H9 (cell line): ENCODE measurements around the gene E2F4. TPM values are rescaled to one million over a fixed set of nuclear protein-coding genes. Genes with fewer than 3 reads are reported as not detected.

ENCODE experiments used
- DNase-seq: peaks from one replicate; pipeline ENCODE4 v3.0.0-alpha.2; 2017
- H2AFZ ChIP-seq: one replicate; pipeline ENCODE4 v1.6.1; 2013; ENCODE audit warnings: mild to moderate bottlenecking, low read length, control low read depth, moderate library complexity
- H2AK5ac ChIP-seq: 2 replicates; pipeline ENCODE4 v1.6.1; 2013; ENCODE audit warnings: low read length, control low read depth, mixed read lengths; ENCODE audit not compliant: insufficient read length
- H2BK120ac ChIP-seq: one replicate; pipeline ENCODE4 v1.6.1; 2013; ENCODE audit warnings: low read depth, mild to moderate bottlenecking, low read length, control low read depth, inconsistent platforms; ENCODE audit not compliant: poor library complexity, severe bottlenecking
- H2BK12ac ChIP-seq: 2 replicates; pipeline ENCODE4 v1.6.1; 2013; ENCODE audit warnings: low read length, control low read depth, mixed read lengths, low read depth; ENCODE audit not compliant: insufficient read length
- H2BK15ac ChIP-seq: 2 replicates; pipeline ENCODE4 v1.6.1; 2013; ENCODE audit warnings: low read depth, low read length, control low read depth
- H2BK20ac ChIP-seq: one replicate; pipeline ENCODE4 v1.6.1; 2013; ENCODE audit warnings: low read depth, mild to moderate bottlenecking, low read length, control low read depth, inconsistent platforms; ENCODE audit not compliant: poor library complexity, severe bottlenecking
- H2BK5ac ChIP-seq: 2 replicates; pipeline ENCODE4 v1.6.1; 2013; ENCODE audit warnings: low read length, control low read depth, mixed read lengths; ENCODE audit not compliant: insufficient read length
- H3K14ac ChIP-seq: 2 replicates; pipeline ENCODE4 v1.6.1; 2013; ENCODE audit warnings: low read length, control low read depth; ENCODE audit not compliant: insufficient read depth
- H3K18ac ChIP-seq: 2 replicates; pipeline ENCODE4 v1.6.1; 2013; ENCODE audit warnings: low read depth, mild to moderate bottlenecking, mixed read lengths, low read length, control low read depth; ENCODE audit not compliant: insufficient read length
- H3K23ac ChIP-seq: 2 replicates; pipeline ENCODE4 v1.6.1; 2013; ENCODE audit warnings: low read length, control low read depth, mixed read lengths, low read depth; ENCODE audit not compliant: insufficient read length
- H3K23me2 ChIP-seq: 2 replicates; pipeline ENCODE4 v1.6.1; 2013; ENCODE audit warnings: low read depth, mild to moderate bottlenecking, mixed read lengths, low read length, control low read depth; ENCODE audit not compliant: insufficient read length, poor library complexity, severe bottlenecking
- H3K27ac ChIP-seq: 2 replicates; pipeline ENCODE4 v1.5.1; 2013; ENCODE audit warnings: low read length, control low read depth, mixed read lengths, low read depth; ENCODE audit not compliant: insufficient read length
- H3K27me3 ChIP-seq: 2 replicates; pipeline ENCODE4 v1.6.1; 2013; ENCODE audit warnings: low read length, control low read depth, inconsistent platforms; ENCODE audit not compliant: insufficient read depth
- H3K4ac ChIP-seq: 2 replicates; pipeline ENCODE4 v1.6.1; 2013; ENCODE audit warnings: low read depth, mild to moderate bottlenecking, control low read depth, inconsistent platforms, low read length, moderate library complexity
- H3K4me1 ChIP-seq: 2 replicates; pipeline ENCODE4 v1.6.1; 2013; ENCODE audit warnings: low read length, control low read depth, inconsistent platforms; ENCODE audit not compliant: insufficient read depth
- H3K4me2 ChIP-seq: 2 replicates; pipeline ENCODE4 v1.6.1; 2013; ENCODE audit warnings: low read length, control low read depth, mixed read lengths; ENCODE audit not compliant: insufficient read length, insufficient read depth
- H3K56ac ChIP-seq: 2 replicates; pipeline ENCODE4 v1.6.1; 2013; ENCODE audit warnings: low read depth, mild to moderate bottlenecking, mixed read lengths, low read length, control low read depth; ENCODE audit not compliant: insufficient read length
- H3K79me1 ChIP-seq: 2 replicates; pipeline ENCODE4 v1.6.1; 2013; ENCODE audit warnings: low read depth, mild to moderate bottlenecking, moderate library complexity, low read length, control low read depth, inconsistent platforms; ENCODE audit not compliant: insufficient read depth, poor library complexity, severe bottlenecking
- H3K79me2 ChIP-seq: 2 replicates; pipeline ENCODE4 v1.6.1; 2013; ENCODE audit warnings: low read length, control low read depth, inconsistent platforms; ENCODE audit not compliant: insufficient read depth
- H3K9ac ChIP-seq: 2 replicates; pipeline ENCODE4 v1.6.1; 2013; ENCODE audit warnings: low read length, control low read depth, mixed read lengths; ENCODE audit not compliant: insufficient read length; ENCODE audit errors: extremely low read depth
- H3K9me3 ChIP-seq: one replicate; pipeline ENCODE4 v1.6.1; 2013; ENCODE audit warnings: low read depth, low read length, inconsistent platforms; ENCODE audit not compliant: control insufficient read depth
- H3T11ph ChIP-seq: one replicate; pipeline ENCODE4 v1.6.1; 2013; ENCODE audit warnings: mild to moderate bottlenecking, low read length, control low read depth, inconsistent platforms
- H4K20me1 ChIP-seq: one replicate; pipeline ENCODE4 v1.6.1; 2013; ENCODE audit not compliant: control insufficient read depth, insufficient read length, insufficient read depth
- H4K5ac ChIP-seq: 2 replicates; pipeline ENCODE4 v1.6.1; 2013; ENCODE audit warnings: low read depth, mild to moderate bottlenecking, mixed read lengths, low read length, control low read depth; ENCODE audit not compliant: insufficient read length
- H4K8ac ChIP-seq: replicated peaks from 2 replicates; pipeline ENCODE4 v1.6.1; 2013; ENCODE audit warnings: low read length, control low read depth, mixed read lengths, low read depth; ENCODE audit not compliant: insufficient read length
- H4K91ac ChIP-seq: 2 replicates; pipeline ENCODE4 v1.6.1; 2013; ENCODE audit warnings: low read depth, mild to moderate bottlenecking, moderate library complexity, mixed read lengths, low read length, control low read depth; ENCODE audit not compliant: insufficient read length
- H3K27ac Mint-ChIP-seq, 3 experiments: 2 replicates in 2 of 3; 3 replicates in 1 of 3; pipeline ENCODE4 v1.8.0; 2020 to 2021; ENCODE audit warnings: mixed read lengths in 3 of 3, mild to moderate bottlenecking in 1 of 3, moderate library complexity in 1 of 3
- H3K27me3 Mint-ChIP-seq: 2 replicates; pipeline ENCODE4 v1.8.0; 2021; ENCODE audit warnings: low read depth, mild to moderate bottlenecking, moderate library complexity, mixed read lengths
- H3K36me3 Mint-ChIP-seq, 3 experiments: 2 replicates in 2 of 3; 3 replicates in 1 of 3; pipeline ENCODE4 v1.8.0; 2020 to 2021; ENCODE audit warnings: low read depth in 3 of 3, mixed read lengths in 3 of 3; ENCODE audit not compliant: insufficient read depth in 1 of 3
- H3K4me1 Mint-ChIP-seq, 2 experiments: 2 replicates each; pipeline ENCODE4 v1.8.0; 2020; ENCODE audit warnings: mixed read lengths in 2 of 2
- H3K4me3 Mint-ChIP-seq, 2 experiments: 2 replicates in 1 of 2; 3 replicates in 1 of 2; pipeline ENCODE4 v1.8.0; 2020 to 2021; ENCODE audit warnings: mild to moderate bottlenecking in 2 of 2, mixed read lengths in 2 of 2, moderate library complexity in 1 of 2
- H3K9me3 Mint-ChIP-seq, 2 experiments: 2 replicates in 1 of 2; 3 replicates in 1 of 2; pipeline ENCODE4 v1.8.0; 2020; ENCODE audit warnings: mild to moderate bottlenecking in 2 of 2, mixed read lengths in 2 of 2, moderate library complexity in 1 of 2
- WGBS: extraction: QIAGEN DNeasy Blood & Tissue Kit; methylation state at CpG from one replicate; pipeline ENCODE4 v1.1.7; 2013; ENCODE audit warnings: missing lambda C conversion rate, low lambda C conversion rate, mixed read lengths; ENCODE audit not compliant: insufficient read length; ENCODE audit errors: extremely low coverage; 5-methylcytosine and 5-hydroxymethylcytosine counted together
- total RNA-seq: library from RNA; stranded (reverse); gene quantifications from 2 replicates; pipeline ENCODE4 v1.2.1, GENCODE V29; 2021
- TF ChIP-seq, protein P1 (sequence below): fragments of 200-600 bp; sonication (generic); conservative IDR thresholded peaks from 3 replicates; pipeline ENCODE4 v1.8.0; 2021; ENCODE audit warnings: antibody characterized with exemption, mild to moderate bottlenecking

E2F4 gene
- total RNA-seq, 1 experiment from 2014 or later: 116 TPM

DNA sequence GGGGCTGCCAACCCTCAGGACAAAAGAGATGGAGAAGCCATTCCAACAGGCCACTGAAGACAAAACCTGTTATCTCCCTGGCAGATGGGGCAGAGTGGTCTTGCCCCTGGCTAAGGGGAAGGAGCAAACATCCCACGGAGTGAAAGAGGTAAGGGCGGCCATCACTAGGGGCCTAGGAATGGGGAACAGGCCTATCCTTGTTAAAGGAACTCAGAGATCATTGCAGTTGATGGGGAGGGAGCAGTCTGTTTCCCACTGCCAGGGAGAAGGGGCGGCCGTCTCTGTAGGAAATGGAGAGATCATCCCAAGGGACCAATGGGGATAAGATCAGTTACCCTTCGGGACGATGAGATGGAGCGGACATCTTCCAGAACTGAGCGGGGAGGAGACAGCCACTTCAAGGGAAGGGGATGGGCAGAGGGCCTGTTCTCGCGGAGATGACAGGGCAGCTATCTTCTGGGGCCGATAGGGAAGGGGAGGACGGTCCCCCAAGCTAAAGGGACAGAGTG, 34.4 kb downstream of the E2F4 start:
- peak overlapping the region; percentile 98 for H3K4me2 ChIP-seq
- no peak overlapping the region for H4K5ac ChIP-seq
- H2BK5ac ChIP-seq: no peak overlapping the region
- H3K79me1 ChIP-seq: peaks cover 3% of the 10 kb centered on the region
- H3K4ac ChIP-seq: no peak overlapping the region
- Mint-ChIP-seq H3K4me1 (peaks cover 17 to 20% of the 10 kb centered on the region in 2 experiments), H3K27ac (no peak overlapping the region), H3K36me3 (peaks cover 13 to 40% (median 40%) of the 10 kb centered on the region in 3 experiments; a peak in 6 of 7 replicates), H3K4me3 (peak overlapping the region; percentile 99 to 100), H3K27me3 (peaks cover 16% of the 10 kb centered on the region), H3K9me3 (no peaks in the 10 kb centered on the region; a peak in 1 of 5 replicates)
- peaks cover 5% of the 10 kb centered on the region; the same call in 1 of the 2 replicates for H3K79me2 ChIP-seq
- no peak overlapping the region for H3T11ph ChIP-seq
- TF ChIP-seq, protein P1, sequence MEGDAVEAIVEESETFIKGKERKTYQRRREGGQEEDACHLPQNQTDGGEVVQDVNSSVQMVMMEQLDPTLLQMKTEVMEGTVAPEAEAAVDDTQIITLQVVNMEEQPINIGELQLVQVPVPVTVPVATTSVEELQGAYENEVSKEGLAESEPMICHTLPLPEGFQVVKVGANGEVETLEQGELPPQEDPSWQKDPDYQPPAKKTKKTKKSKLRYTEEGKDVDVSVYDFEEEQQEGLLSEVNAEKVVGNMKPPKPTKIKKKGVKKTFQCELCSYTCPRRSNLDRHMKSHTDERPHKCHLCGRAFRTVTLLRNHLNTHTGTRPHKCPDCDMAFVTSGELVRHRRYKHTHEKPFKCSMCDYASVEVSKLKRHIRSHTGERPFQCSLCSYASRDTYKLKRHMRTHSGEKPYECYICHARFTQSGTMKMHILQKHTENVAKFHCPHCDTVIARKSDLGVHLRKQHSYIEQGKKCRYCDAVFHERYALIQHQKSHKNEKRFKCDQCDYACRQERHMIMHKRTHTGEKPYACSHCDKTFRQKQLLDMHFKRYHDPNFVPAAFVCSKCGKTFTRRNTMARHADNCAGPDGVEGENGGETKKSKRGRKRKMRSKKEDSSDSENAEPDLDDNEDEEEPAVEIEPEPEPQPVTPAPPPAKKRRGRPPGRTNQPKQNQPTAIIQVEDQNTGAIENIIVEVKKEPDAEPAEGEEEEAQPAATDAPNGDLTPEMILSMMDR: no peak
- H2AFZ ChIP-seq: no peak overlapping the region
- H3K9me3 ChIP-seq: no peaks in the 10 kb centered on the region
- no peak overlapping the region for H4K91ac ChIP-seq
- H3K14ac ChIP-seq: no peak overlapping the region
- no peak overlapping the region for H4K8ac ChIP-seq
- H3K18ac ChIP-seq: no peak overlapping the region
- peaks cover 4% of the 10 kb centered on the region for H3K4me1 ChIP-seq
- H3K56ac ChIP-seq: no peak overlapping the region
- no peak overlapping the region for H3K27ac ChIP-seq
- H3K23ac ChIP-seq: no peak overlapping the region
- peaks cover 15% of the 10 kb centered on the region for H3K23me2 ChIP-seq
- no peak overlapping the region for H2BK15ac ChIP-seq
- H2BK12ac ChIP-seq: no peak overlapping the region
- no peaks in the 10 kb centered on the region for H4K20me1 ChIP-seq
- no peak overlapping the region for H3K9ac ChIP-seq
- no peak overlapping the region for H2BK20ac ChIP-seq
- no peak overlapping the region for H2BK120ac ChIP-seq
- H2AK5ac ChIP-seq: no peak overlapping the region
- WGBS: no CpG with 5 or more reads among the region's 12 CpGs
- no peak for DNase-seq
- no peaks in the 10 kb centered on the region for H3K27me3 ChIP-seq
